GM21619 (cell line): ENCODE data around the gene GINS3.

ENCODE experiments used
- ATAC-seq: cut with Tn5 transposase; IDR thresholded peaks from one replicate; pipeline ENCODE4 v1.9.1; 2021; ENCODE audit not compliant: unreplicated experiment

The GINS3 gene

GRCh38 chr16:58392215-58393137, at the start of gene GINS3:
TSS of gene GINS3 (plus strand) at chr16:58392471. CDS start at chr16:58392602, 131 bp downstream.
- ATAC-seq, result peak; percentile 92

DNA sequence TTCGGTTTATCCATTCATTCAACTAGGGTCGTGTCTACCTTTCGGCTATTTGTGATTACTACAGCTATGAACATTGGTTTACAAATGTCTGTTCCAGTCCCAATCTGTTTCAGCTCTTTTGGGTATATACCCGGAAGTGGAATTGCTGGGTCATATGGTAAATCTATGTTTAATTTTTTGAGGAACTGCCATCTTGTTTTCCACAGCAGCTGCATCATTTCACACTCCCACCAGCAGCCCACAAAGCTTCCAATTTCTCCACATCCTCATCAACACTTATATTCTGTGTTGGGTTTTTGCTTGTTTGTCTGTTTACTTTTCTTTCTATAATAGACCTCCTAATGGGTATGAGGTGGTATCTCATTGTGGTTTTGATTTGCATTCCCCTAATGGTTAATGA, 48.7 kb upstream of the GINS3 start:
- ATAC-seq, result no peak

GRCh38 chr16:58345574-58346354, 46.5 kb upstream of the GINS3 start:
- no peak for ATAC-seq

DNA sequence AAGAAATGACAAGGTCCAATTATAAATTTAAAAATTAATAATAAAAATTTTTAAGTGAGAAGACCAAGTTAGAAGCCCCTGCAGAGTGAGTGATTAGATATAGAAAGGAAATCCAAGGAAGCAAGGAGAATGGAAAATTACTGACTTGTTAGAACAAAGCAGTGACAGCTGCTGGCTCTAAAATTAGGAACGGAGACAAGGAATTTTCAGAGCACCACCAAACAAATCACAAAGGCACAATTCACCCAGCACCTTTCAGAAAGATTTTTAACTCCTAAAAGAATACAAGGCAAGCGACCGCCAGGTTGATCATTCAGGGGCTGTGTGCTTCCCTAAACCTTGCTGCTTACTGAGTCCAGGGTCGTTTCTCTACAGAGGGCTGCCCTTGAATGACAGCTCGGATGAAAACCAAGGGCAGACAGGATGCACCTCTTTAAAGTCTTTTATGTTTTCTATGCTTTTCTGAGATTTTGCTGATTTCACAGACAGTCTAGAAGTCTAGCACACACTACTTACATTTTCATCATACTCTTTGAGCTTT, 45.4 kb upstream of the GINS3 start:
- ATAC-seq, result no peak

GRCh38 chr16:58348986-58349385, 43.3 kb upstream of the GINS3 start:
- no peak for ATAC-seq

DNA sequence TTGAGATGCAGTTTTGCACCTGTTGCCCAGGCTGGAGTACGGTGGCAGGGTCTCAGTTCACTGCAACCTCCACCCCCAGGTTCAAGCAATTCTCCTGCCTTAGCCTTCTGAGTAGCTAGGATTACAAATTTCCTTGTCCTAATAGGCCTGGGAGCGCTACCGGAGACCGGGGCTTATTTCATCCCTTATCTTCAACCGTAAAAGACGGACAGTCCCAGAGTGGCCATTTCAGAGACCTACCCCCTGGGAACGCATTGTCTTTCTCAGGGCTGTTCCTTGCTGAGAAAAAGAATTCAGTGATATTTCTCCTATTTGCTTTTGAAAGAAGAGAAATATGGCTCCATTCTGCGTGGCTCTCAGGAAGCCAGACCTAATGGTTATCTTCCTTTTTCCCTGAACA, 39.6 kb upstream of the GINS3 start:
- no peak for ATAC-seq

DNA sequence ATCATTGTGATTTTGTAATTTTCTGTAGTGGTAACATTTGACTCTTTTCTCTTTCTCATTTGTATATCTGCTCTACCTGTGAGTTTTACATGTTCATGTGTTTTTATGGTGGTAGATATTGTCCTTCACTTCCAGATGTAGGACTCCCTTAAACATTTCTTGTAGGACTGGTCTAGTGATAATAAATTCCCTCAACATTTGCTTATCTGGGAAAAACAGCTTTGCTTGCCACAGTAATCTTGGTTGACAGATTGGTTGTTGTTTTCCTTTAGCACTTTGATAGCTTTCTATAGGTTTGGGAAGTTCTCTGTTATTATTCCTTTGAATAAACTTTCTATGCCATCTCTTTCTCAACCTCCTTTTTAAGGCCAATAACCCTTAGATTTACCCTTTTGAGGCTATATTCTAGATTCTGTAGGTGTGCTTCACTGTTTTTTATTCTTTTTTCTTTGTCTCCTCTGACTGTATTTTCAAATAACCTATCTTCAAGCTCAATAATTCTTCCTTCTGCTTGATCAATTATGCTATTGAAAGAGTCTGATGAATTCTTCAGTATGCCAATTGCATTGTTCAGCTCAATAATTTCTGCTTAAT, 32.1 kb upstream of the GINS3 start:
- ATAC-seq, result no peak

- ATAC-seq, result no peak
Measured at GRCh38 chr16:58361726-58362125, 30.5 kb upstream of the GINS3 start.

DNA sequence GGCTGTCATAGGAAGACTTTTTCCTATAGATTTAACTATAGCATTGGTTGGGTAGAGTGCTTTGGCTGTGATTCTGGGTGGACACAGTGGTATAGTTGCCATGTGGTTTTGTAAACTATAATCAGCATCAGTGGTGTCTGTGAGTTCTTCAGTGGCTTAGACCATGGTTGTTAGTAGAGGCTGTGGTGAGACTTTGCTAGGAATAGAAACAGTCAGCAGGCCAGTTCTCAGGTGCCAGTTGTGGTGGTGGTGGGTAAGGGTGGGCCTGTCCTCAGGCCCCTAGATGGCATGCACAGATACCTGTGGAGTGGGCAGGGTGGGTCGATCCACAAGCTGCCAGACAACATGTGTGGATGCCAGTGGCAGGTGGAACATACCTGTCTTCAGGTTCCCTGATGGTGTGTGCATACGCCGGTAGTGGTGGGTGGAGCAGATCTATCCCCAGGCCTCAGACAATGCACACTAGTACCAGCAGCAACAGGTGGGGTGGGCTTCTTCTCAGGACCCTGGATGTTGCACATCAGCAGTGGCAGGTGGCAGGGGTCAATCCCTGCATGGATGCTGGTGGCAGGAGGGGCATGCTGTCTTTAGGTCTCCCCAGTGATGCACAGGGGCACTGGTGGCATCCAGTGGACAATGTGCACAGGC, 28.4 kb upstream of the GINS3 start:
- no peak for ATAC-seq

DNA sequence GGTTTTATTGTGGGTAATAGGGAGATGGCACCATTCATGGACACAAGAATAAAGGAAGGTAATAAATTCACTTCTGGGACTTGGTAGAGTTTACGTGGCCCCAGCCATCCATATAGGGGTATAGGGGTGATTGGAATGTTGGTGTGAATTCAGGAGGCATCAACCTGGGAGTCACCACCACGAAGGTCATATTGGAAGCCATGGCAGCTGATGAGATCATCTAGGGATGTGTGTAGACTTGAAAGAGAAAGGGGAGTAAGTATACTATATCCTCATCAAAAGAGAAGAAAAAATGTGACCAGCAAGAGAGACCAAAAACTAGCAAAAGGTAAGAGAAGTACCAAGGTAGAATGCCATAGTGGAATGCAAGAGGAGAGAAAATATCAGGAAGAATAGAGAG, 26.6 kb upstream of the GINS3 start:
- ATAC-seq, result no peak

DNA sequence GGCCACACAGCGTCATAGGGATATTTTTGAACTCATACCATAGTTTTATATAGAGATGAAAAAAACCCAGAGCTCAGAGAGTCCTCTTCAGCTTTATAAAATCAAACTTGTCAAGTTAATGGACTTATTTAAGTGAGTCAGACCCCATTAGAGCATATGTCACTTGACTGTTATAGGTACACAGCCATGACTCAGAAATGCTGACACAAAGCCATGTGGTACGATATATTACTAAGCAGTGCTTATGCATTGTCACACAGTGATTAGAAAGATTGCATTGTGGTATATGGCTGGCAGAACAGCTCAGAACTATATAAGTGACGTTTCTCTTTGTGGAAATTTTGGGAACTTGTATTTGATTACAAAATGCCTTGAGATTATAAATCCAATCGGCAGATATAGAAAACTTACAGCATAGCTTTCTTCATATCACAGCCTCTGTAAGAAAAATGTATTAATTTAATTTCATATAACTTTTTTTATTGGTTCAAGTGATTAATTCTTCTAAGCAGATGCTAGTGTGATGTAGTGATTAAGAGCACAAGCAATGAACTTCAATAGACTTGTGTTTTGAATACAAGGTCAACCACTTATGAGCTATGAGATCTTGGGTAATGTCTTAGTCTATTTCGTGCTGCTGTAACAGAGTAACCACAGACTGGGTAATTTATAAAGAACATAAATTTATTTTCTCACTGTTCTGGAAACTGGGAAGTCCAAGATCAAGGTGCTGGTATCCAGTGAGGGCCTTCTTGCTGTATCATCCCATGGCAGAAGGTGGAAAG, 25.8 kb upstream of the GINS3 start:
- no peak for ATAC-seq

- no peak for ATAC-seq
Measured at GRCh38 chr16:58367252-58367651, 25.0 kb upstream of the GINS3 start.

- ATAC-seq, result no peak
Measured at GRCh38 chr16:58371841-58372240, 20.4 kb upstream of the GINS3 start.

DNA sequence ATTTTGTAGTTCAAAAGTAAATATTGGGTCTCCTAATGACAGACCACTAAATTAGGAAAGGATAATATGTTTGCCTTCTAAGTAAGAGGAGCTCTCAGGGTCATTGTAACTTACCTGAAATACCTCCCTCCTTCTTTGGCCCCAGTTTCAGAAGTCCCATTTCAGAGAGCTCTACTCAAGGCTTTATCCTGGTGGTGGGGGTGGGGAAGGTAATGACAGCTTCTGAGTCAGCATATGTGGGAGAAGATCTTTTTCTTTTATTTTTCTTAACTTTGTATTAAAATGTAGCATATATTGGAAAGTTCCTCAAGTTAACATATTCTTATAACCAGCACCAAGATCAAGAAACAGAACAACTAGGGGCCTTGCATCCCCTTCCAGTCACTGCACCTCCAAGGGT, 16.9 kb upstream of the GINS3 start:
- no peak for ATAC-seq

- ATAC-seq, result no peak
Measured at GRCh38 chr16:58377932-58378331, 14.3 kb upstream of the GINS3 start.

DNA sequence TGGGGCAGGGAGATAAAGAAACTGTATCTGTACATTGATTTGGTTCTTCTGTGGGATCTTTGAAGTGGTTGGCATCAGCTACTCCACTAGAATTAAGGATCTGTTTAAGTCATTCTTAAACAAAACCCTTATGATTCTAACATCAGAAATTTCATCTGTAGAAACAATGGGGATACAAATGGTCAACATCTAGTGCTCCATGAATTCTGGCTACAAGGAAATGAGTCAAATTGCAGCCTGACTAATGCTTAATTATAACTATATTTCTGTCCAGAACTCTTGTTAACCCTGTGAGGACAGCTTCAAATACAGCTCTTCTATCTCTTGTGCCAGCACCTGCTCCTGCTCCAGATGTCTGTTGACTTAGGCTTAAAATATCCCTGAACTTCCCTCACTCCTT, 13.9 kb upstream of the GINS3 start:
- no peak for ATAC-seq

GRCh38 chr16:58379736-58380135, 12.5 kb upstream of the GINS3 start:
- no peak for ATAC-seq

GRCh38 chr16:58381661-58382060, 10.6 kb upstream of the GINS3 start:
- ATAC-seq, result no peak

- ATAC-seq, result no peak
Measured at GRCh38 chr16:58384437-58385055, 7.7 kb upstream of the GINS3 start.
